ENCODE results near the gene PTGFR.

Gene PTGFR

GRCh38 chr1:78520843-78521242 lies 30.1 kb downstream of the PTGFR start:
- DNase-seq = no peak

- no peak for DNase-seq
Observed at GRCh38 chr1:78522136-78522535, 31.4 kb downstream of the PTGFR start.

- DNase-seq = no peak
Observed at GRCh38 chr1:78526496-78526895, 35.7 kb downstream of the PTGFR start.

- no peak for DNase-seq
Observed at GRCh38 chr1:78527706-78528105, 36.9 kb downstream of the PTGFR start.

GRCh38 chr1:78533527-78533926 lies 42.8 kb downstream of the PTGFR start:
- no peak for DNase-seq

- no peak for DNase-seq
Observed at GRCh38 chr1:78535286-78535685, 44.5 kb downstream of the PTGFR start.

GRCh38 chr1:78536427-78536826 lies 45.7 kb downstream of the PTGFR start:
- no peak for DNase-seq

- no peak for DNase-seq
Observed at GRCh38 chr1:78540048-78540447, 49.3 kb downstream of the PTGFR start.

- no peak for DNase-seq
Observed at GRCh38 chr1:78541479-78541878, 50.7 kb downstream of the PTGFR start.

- no peak for DNase-seq
Observed at GRCh38 chr1:78543941-78544643, 53.3 kb downstream of the PTGFR start.

- no peak for DNase-seq
Observed at GRCh38 chr1:78547081-78547480, 56.3 kb downstream of the PTGFR start.

GRCh38 chr1:78549331-78549730 lies 58.6 kb downstream of the PTGFR start:
- no peak for DNase-seq

- DNase-seq = no peak
Observed at GRCh38 chr1:78549891-78550290, 59.1 kb downstream of the PTGFR start.

GRCh38 chr1:78553859-78554258 lies 63.1 kb downstream of the PTGFR start:
- DNase-seq = no peak

- no peak for DNase-seq
Observed at GRCh38 chr1:78554840-78555239, 64.1 kb downstream of the PTGFR start.

- no peak for DNase-seq
Observed at GRCh38 chr1:78559680-78560079, 68.9 kb downstream of the PTGFR start.

GRCh38 chr1:78560811-78561210 lies 70.0 kb downstream of the PTGFR start:
- no peak for DNase-seq

GRCh38 chr1:78561856-78562255 lies 71.1 kb downstream of the PTGFR start:
- no peak for DNase-seq

- no peak for DNase-seq
Observed at GRCh38 chr1:78565393-78565792, 74.6 kb downstream of the PTGFR start.

- no peak for DNase-seq
Observed at GRCh38 chr1:78570539-78570938, 79.8 kb downstream of the PTGFR start.

GRCh38 chr1:78577257-78578100 lies 86.7 kb downstream of the PTGFR start:
- no peak for DNase-seq

GRCh38 chr1:78586572-78586971 lies 95.8 kb downstream of the PTGFR start:
- DNase-seq = no peak

- DNase-seq = no peak
Observed at GRCh38 chr1:78587211-78587610, 96.4 kb downstream of the PTGFR start.
